ENCODE results near the gene ALPK1.

The ALPK1 gene

GRCh38 chr4:112341033-112341432, 43.9 kb downstream of the ALPK1 start:
- no peaks in the 10 kb centered on the region for H3K36me3 ChIP-seq (ENCODE audit: insufficient read depth, low read length)
- H3K9ac ChIP-seq (ENCODE audit: low read depth, low read length) = no peak overlapping the region
- H3K27me3 ChIP-seq (ENCODE audit: control insufficient read depth, insufficient read depth, low read length) = no peaks in the 10 kb centered on the region
- H3K9me3 ChIP-seq (replicated peaks; ENCODE audit: low read length) = no peaks in the 10 kb centered on the region
- no peak overlapping the region for H3K4me2 ChIP-seq (ENCODE audit: low read length)
- H3K4me3 ChIP-seq (ENCODE audit: low read length) = no peak overlapping the region
- H3K4me1 ChIP-seq (ENCODE audit: control insufficient read depth, insufficient read depth, low read length) = no peaks in the 10 kb centered on the region

DNA sequence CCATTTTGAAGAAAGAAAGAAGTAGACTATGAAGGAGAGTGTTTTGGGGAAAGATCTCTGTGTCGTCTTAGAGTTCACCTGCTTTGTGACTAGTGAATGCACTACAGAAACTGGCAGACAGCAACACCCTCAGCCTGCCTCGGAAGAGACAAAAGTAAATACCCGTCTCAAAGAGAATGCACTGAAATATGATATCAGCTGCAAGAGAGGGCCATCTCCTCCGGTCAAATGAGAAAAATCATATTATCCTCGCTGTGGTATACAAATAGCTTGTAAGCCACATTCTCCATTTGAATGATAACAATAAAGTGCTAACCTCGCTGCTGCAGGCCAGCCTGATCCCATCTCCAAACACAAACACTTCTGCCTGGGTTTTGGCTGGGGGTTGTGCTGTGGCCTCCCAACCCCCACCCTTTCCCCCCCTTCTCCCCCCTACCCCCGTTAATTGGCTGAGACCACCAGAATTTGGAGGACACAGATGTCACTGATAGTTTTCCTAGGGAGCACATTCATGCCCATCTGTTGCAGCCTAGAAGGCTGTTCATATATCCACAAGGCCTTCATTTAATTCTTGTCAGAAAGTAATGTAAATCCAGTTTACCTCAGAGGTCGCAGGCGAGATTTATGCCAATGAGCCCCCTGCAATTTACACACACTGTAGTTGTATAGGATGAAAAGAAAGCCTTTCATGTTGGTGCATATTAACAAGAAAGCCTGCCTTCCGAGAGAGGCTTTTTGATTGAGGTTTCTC, 46.3 kb downstream of the ALPK1 start:
- H3K36me3 ChIP-seq (ENCODE audit: insufficient read depth, low read length) = no peaks in the 10 kb centered on the region
- H3K4me1 ChIP-seq (ENCODE audit: control insufficient read depth, insufficient read depth, low read length) = no peaks in the 10 kb centered on the region
- no peaks in the 10 kb centered on the region for H3K27me3 ChIP-seq (ENCODE audit: control insufficient read depth, insufficient read depth, low read length)
- no peak overlapping the region for H3K4me2 ChIP-seq (ENCODE audit: low read length)
- no peak overlapping the region for H3K4me3 ChIP-seq (ENCODE audit: low read length)
- H3K9me3 ChIP-seq (replicated peaks; ENCODE audit: low read length) = no peaks in the 10 kb centered on the region
- H3K9ac ChIP-seq (ENCODE audit: low read depth, low read length) = no peak overlapping the region

GRCh38 chr4:112348488-112349158, 51.5 kb downstream of the ALPK1 start:
- no peaks in the 10 kb centered on the region for H3K36me3 ChIP-seq (ENCODE audit: insufficient read depth, low read length)
- peaks cover 4% of the 10 kb centered on the region for H3K4me1 ChIP-seq (ENCODE audit: control insufficient read depth, insufficient read depth, low read length)
- peak overlapping the region; percentile 32 for H3K4me3 ChIP-seq (ENCODE audit: low read length)
- H3K9ac ChIP-seq (ENCODE audit: low read depth, low read length) = peak overlapping the region; percentile 42
- H3K9me3 ChIP-seq (replicated peaks; ENCODE audit: low read length) = no peaks in the 10 kb centered on the region
- H3K4me2 ChIP-seq (ENCODE audit: low read length) = peak overlapping the region; percentile 67
- no peaks in the 10 kb centered on the region for H3K27me3 ChIP-seq (ENCODE audit: control insufficient read depth, insufficient read depth, low read length)

- Histone ChIP-seq H3K9ac (ENCODE audit: low read depth, low read length) (no peak overlapping the region), H3K9me3 (replicated peaks; ENCODE audit: low read length) (no peaks in the 10 kb centered on the region), H3K4me2 (ENCODE audit: low read length) (no peak overlapping the region)
Observed at GRCh38 chr4:112352736-112353135, 55.6 kb downstream of the ALPK1 start.

DNA sequence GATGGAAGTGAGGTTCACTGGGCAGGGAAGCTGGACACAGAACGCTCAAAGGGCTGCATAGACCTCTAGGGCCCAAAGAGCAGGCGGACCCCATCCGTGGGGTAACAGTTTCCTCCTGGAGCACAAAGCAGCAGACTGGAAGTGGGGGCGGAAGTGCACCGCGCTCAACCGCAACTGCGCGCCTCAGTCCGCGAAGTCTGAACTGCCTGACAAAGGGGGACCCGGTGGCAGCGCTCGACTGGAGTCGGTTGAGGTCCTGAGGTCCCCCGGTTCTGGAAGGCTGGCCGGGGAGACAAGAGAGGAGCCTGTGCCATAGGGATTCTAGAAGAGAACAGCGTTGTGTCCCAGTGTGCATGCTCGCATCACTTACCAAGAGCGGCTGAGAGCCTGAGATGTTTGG, 58.5 kb downstream of the ALPK1 start:
- Histone ChIP-seq H3K27me3 (ENCODE audit: control insufficient read depth, insufficient read depth, low read length) (no peaks in the 10 kb centered on the region), H3K4me2 (ENCODE audit: low read length) (no peak overlapping the region), H3K9me3 (replicated peaks; ENCODE audit: low read length) (no peaks in the 10 kb centered on the region), H3K36me3 (ENCODE audit: insufficient read depth, low read length) (no peaks in the 10 kb centered on the region), H3K4me1 (ENCODE audit: control insufficient read depth, insufficient read depth, low read length) (no peaks in the 10 kb centered on the region), H3K4me3 (ENCODE audit: low read length) (no peak overlapping the region), H3K9ac (ENCODE audit: low read depth, low read length) (no peak overlapping the region)

More at GRCh38 chr4:112352736-112353135, 55.6 kb downstream of the ALPK1 start:
- H3K36me3 ChIP-seq (ENCODE audit: insufficient read depth, low read length) = no peaks in the 10 kb centered on the region
- no peak overlapping the region for H3K4me3 ChIP-seq (ENCODE audit: low read length)
- peaks cover 4% of the 10 kb centered on the region for H3K4me1 ChIP-seq (ENCODE audit: control insufficient read depth, insufficient read depth, low read length)
- no peaks in the 10 kb centered on the region for H3K27me3 ChIP-seq (ENCODE audit: control insufficient read depth, insufficient read depth, low read length)

- Histone ChIP-seq H3K4me3 (ENCODE audit: low read length) (no peak overlapping the region), H3K4me2 (ENCODE audit: low read length) (no peak overlapping the region), H3K9me3 (replicated peaks; ENCODE audit: low read length) (no peaks in the 10 kb centered on the region), H3K9ac (ENCODE audit: low read depth, low read length) (no peak overlapping the region), H3K36me3 (ENCODE audit: insufficient read depth, low read length) (no peaks in the 10 kb centered on the region), H3K4me1 (ENCODE audit: control insufficient read depth, insufficient read depth, low read length) (no peaks in the 10 kb centered on the region), H3K27me3 (ENCODE audit: control insufficient read depth, insufficient read depth, low read length) (no peaks in the 10 kb centered on the region)
Observed at GRCh38 chr4:112357453-112357852, 60.3 kb downstream of the ALPK1 start.

DNA sequence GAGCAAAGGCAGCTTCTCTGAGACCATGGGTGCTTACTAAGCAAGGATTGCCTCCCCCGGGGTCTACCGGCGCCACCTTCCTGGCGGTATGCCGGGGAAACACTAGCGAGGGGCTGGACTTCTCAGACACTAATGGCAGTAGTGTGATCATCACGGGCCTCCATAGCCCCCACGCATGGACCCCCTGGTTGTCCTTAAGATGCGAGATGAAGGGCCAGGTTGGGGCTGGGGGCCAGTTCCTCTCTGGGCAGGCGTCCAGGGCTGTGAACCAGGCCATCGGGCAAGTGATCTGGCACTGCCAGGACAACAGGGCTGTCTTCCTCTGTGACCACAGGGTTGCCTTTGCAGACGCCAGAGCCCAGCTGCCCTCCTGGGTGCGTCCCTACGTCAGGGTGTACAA, 60.7 kb downstream of the ALPK1 start:
- H3K9me3 ChIP-seq (replicated peaks; ENCODE audit: low read length) = no peaks in the 10 kb centered on the region
- H3K4me3 ChIP-seq (ENCODE audit: low read length) = no peak overlapping the region
- H3K36me3 ChIP-seq (ENCODE audit: insufficient read depth, low read length) = no peaks in the 10 kb centered on the region
- no peak overlapping the region for H3K4me2 ChIP-seq (ENCODE audit: low read length)
- H3K27me3 ChIP-seq (ENCODE audit: control insufficient read depth, insufficient read depth, low read length) = no peaks in the 10 kb centered on the region
- H3K4me1 ChIP-seq (ENCODE audit: control insufficient read depth, insufficient read depth, low read length) = no peaks in the 10 kb centered on the region
- H3K9ac ChIP-seq (ENCODE audit: low read depth, low read length) = no peak overlapping the region

GRCh38 chr4:112358415-112358814, 61.2 kb downstream of the ALPK1 start:
- Histone ChIP-seq H3K9me3 (replicated peaks; ENCODE audit: low read length) (no peaks in the 10 kb centered on the region), H3K36me3 (ENCODE audit: insufficient read depth, low read length) (no peaks in the 10 kb centered on the region), H3K4me3 (ENCODE audit: low read length) (no peak overlapping the region), H3K4me2 (ENCODE audit: low read length) (no peak overlapping the region), H3K4me1 (ENCODE audit: control insufficient read depth, insufficient read depth, low read length) (no peaks in the 10 kb centered on the region), H3K27me3 (ENCODE audit: control insufficient read depth, insufficient read depth, low read length) (no peaks in the 10 kb centered on the region), H3K9ac (ENCODE audit: low read depth, low read length) (no peak overlapping the region)

- Histone ChIP-seq H3K27me3 (ENCODE audit: control insufficient read depth, insufficient read depth, low read length) (no peaks in the 10 kb centered on the region), H3K36me3 (ENCODE audit: insufficient read depth, low read length) (no peaks in the 10 kb centered on the region), H3K4me2 (ENCODE audit: low read length) (no peak overlapping the region), H3K9ac (ENCODE audit: low read depth, low read length) (no peak overlapping the region), H3K9me3 (replicated peaks; ENCODE audit: low read length) (no peaks in the 10 kb centered on the region), H3K4me3 (ENCODE audit: low read length) (no peak overlapping the region), H3K4me1 (ENCODE audit: control insufficient read depth, insufficient read depth, low read length) (no peaks in the 10 kb centered on the region)
Observed at GRCh38 chr4:112358952-112359749, 62.0 kb downstream of the ALPK1 start.

GRCh38 chr4:112361181-112361791, 64.1 kb downstream of the ALPK1 start:
- Histone ChIP-seq H3K36me3 (ENCODE audit: insufficient read depth, low read length) (no peaks in the 10 kb centered on the region), H3K4me2 (ENCODE audit: low read length) (no peak overlapping the region), H3K4me3 (ENCODE audit: low read length) (no peak overlapping the region), H3K9ac (ENCODE audit: low read depth, low read length) (no peak overlapping the region), H3K4me1 (ENCODE audit: control insufficient read depth, insufficient read depth, low read length) (no peaks in the 10 kb centered on the region), H3K27me3 (ENCODE audit: control insufficient read depth, insufficient read depth, low read length) (no peaks in the 10 kb centered on the region), H3K9me3 (replicated peaks; ENCODE audit: low read length) (no peaks in the 10 kb centered on the region)

DNA sequence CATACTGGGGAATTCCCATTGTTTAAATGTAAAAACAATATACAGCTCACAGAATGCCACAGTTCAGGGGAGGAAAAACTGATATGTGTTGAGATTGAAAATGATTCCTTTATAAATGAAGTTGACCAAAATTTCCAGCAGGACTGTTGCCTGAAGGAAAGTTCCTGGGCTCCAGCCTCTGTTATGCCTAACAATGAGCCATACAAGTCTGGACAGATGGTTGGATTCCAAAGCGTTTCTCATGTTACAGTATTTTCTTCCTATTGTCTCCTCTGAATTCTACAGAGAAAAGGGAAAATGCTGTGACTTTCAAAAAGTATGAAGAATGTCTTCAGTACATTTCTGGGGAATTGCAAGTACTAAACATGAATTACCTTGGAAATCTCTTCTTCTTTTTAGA, 73.3 kb downstream of the ALPK1 start:
- H3K4me2 ChIP-seq (ENCODE audit: low read length) = no peak overlapping the region
- H3K9me3 ChIP-seq (replicated peaks; ENCODE audit: low read length) = no peaks in the 10 kb centered on the region
- H3K9ac ChIP-seq (ENCODE audit: low read depth, low read length) = no peak overlapping the region
- H3K36me3 ChIP-seq (ENCODE audit: insufficient read depth, low read length) = no peaks in the 10 kb centered on the region
- H3K4me1 ChIP-seq (ENCODE audit: control insufficient read depth, insufficient read depth, low read length) = no peaks in the 10 kb centered on the region
- H3K27me3 ChIP-seq (ENCODE audit: control insufficient read depth, insufficient read depth, low read length) = no peaks in the 10 kb centered on the region
- H3K4me3 ChIP-seq (ENCODE audit: low read length) = no peak overlapping the region
